ENCODE results near the gene DUS1L.

DUS1L gene

GRCh38 chr17:82055023-82055964 lies 10.3 kb downstream of the DUS1L start:
- no peak for DNase-seq (ENCODE audit: low read depth, low spot score)

- DNase-seq (ENCODE audit: low read depth, low spot score) = no peak
Measured at GRCh38 chr17:82054351-82055022, 11.1 kb downstream of the DUS1L start.

GRCh38 chr17:82053556-82054263 lies 11.9 kb downstream of the DUS1L start:
- DNase-seq (ENCODE audit: low read depth, low spot score) = no peak

- DNase-seq (ENCODE audit: low read depth, low spot score) = no peak
Measured at GRCh38 chr17:82053130-82053529, 12.5 kb downstream of the DUS1L start.

GRCh38 chr17:82052638-82053059 lies 13.0 kb downstream of the DUS1L start:
- no peak for DNase-seq (ENCODE audit: low read depth, low spot score)

GRCh38 chr17:82051776-82052637 lies 13.6 kb downstream of the DUS1L start, which contains the start of the genes GPS1 and RFNG:
TSS of gene GPS1 (plus strand) at chr17:82051898. CDS start at chr17:82051932, 34 bp downstream.
TSS of gene RFNG (minus strand) at chr17:82051811. CDS start at chr17:82051766, 45 bp downstream.
- peak; percentile 80 for DNase-seq (ENCODE audit: low read depth, low spot score)

GRCh38 chr17:82050761-82051641 lies 14.6 kb downstream of the DUS1L start:
- no peak for DNase-seq (ENCODE audit: low read depth, low spot score)

GRCh38 chr17:82050152-82050760 lies 15.3 kb downstream of the DUS1L start:
- no peak for DNase-seq (ENCODE audit: low read depth, low spot score)

- DNase-seq (ENCODE audit: low read depth, low spot score) = no peak
Measured at GRCh38 chr17:82049521-82049971, 16.1 kb downstream of the DUS1L start.

- DNase-seq (ENCODE audit: low read depth, low spot score) = no peak
Measured at GRCh38 chr17:82049106-82049505, 16.5 kb downstream of the DUS1L start.

GRCh38 chr17:82048571-82048971 lies 17.0 kb downstream of the DUS1L start:
- DNase-seq (ENCODE audit: low read depth, low spot score) = no peak

GRCh38 chr17:82047914-82048570 lies 17.6 kb downstream of the DUS1L start:
- DNase-seq (ENCODE audit: low read depth, low spot score) = no peak

GRCh38 chr17:82047379-82047778 lies 18.2 kb downstream of the DUS1L start:
- no peak for DNase-seq (ENCODE audit: low read depth, low spot score)

GRCh38 chr17:82046903-82047302 lies 18.7 kb downstream of the DUS1L start:
- no peak for DNase-seq (ENCODE audit: low read depth, low spot score)

- no peak for DNase-seq (ENCODE audit: low read depth, low spot score)
Measured at GRCh38 chr17:82045936-82046484, 19.6 kb downstream of the DUS1L start.

GRCh38 chr17:82043507-82043906 lies 22.1 kb downstream of the DUS1L start:
- DNase-seq (ENCODE audit: low read depth, low spot score) = no peak

GRCh38 chr17:82042649-82043048 lies 23.0 kb downstream of the DUS1L start:
- DNase-seq (ENCODE audit: low read depth, low spot score) = no peak

- DNase-seq (ENCODE audit: low read depth, low spot score) = no peak
Measured at GRCh38 chr17:82041144-82041814, 24.3 kb downstream of the DUS1L start.

Data from activated naive CD8-positive, alpha-beta T cell treated with anti-CD3 and anti-CD28 coated beads, Interleukin-2, amount 50 U/mL, for 16 hours (primary cell).